ENCODE data around the gene SEC14L6.

- TF ChIP-seq, protein P1, sequence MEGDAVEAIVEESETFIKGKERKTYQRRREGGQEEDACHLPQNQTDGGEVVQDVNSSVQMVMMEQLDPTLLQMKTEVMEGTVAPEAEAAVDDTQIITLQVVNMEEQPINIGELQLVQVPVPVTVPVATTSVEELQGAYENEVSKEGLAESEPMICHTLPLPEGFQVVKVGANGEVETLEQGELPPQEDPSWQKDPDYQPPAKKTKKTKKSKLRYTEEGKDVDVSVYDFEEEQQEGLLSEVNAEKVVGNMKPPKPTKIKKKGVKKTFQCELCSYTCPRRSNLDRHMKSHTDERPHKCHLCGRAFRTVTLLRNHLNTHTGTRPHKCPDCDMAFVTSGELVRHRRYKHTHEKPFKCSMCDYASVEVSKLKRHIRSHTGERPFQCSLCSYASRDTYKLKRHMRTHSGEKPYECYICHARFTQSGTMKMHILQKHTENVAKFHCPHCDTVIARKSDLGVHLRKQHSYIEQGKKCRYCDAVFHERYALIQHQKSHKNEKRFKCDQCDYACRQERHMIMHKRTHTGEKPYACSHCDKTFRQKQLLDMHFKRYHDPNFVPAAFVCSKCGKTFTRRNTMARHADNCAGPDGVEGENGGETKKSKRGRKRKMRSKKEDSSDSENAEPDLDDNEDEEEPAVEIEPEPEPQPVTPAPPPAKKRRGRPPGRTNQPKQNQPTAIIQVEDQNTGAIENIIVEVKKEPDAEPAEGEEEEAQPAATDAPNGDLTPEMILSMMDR (IDR thresholded peaks at IDR 0.05; ENCODE audit: low read depth, low read length, poor library complexity, severe bottlenecking) = no peak
- no peak for TF ChIP-seq EZH2phosphoT487 (IDR thresholded peaks at IDR 0.05; ENCODE audit: borderline replicate concordance, low read length)
Observed at GRCh38 chr22:30506507-30506968, 40.0 kb downstream of the SEC14L6 start.

Measured in DOHH2 (cell line).